Left renal pelvis (tissue), 4 donors: ENCODE measurements around the gene RIN1. TPM values are rescaled to one million over a fixed set of nuclear protein-coding genes. Genes with fewer than 3 reads are reported as not detected.
A peak's percentile ranks its signal among the peaks of the same experiment; 100 is the strongest.

ENCODE experiments used
- DNase-seq, 4 donors: peaks; one replicate each; pipeline ENCODE4 v3.0.0-alpha.2; 2013; ENCODE audit warnings: low read depth in 4 of 4, low spot score in 3 of 4
- polyA plus RNA-seq, 4 donors: library from polyadenylated mRNA; unstranded; fragments of 120-200 nt; gene quantifications; one replicate each; pipeline ENCODE4 v1.2.1, GENCODE V29; 2013; ENCODE audit not compliant: insufficient read length in 4 of 4

RIN1 gene
- polyA plus RNA-seq, 4 donors, result 1.7 to 3.7 (median 2.5) TPM

DNA sequence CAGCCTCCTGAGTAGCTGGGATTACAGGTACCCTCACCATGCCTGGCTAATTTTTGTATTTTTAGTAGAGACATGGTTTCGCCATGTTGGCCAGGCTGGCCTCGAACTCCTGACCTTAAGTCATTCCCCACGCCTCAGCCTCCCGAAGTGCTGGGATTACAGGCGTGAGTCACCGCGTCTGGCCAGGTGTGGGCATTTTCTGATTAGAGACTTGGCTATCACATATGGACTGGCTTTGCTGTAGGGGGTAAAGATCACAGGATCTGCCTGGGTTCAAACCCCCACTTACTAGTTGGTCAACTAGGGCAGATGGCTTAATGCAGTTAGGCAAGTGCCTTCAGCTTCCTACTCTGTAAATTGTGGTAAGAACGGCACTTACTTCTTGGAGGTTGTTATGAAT is 25.9 kb downstream of the RIN1 start:
- no peak for DNase-seq

DNA sequence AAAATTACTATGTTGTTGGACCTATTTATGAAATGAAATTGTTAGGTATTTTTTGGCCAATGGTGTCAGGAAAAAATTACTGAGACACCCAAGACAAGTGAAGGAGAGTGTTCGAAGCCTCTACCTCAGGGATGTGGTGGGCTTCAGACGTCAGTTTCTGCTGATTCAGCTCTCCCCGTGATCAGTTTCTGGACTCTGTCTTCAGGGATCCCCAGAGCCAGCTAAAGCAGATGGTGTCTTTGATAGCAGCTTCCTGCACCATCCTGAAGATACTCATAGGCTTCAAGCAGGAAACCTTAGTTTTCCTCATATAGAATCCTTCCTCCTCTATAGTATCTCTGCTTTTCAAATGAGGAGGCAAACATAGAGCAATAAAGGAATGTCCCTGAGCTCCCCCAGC is 26.8 kb downstream of the RIN1 start:
- DNase-seq, result no peak

DNA sequence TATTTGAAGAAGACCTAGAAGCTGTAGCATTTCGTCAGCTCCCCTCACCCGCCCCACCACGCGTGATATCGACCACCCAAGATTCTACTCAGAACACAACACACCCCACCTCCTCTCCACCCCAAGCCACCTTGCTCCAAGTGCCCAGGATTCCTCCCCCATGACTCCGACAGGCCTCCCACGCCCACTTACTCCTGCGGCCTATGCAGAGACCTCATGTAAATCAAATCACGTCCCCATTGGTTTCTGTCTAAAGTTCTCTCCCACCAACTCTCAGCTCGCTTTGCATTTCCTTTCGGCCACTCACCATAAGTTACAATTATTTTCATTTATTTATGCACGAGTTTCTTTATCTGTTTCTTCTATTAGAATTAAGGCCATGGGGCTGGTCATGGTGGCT is 33.6 kb downstream of the RIN1 start:
- no peak for DNase-seq

DNA sequence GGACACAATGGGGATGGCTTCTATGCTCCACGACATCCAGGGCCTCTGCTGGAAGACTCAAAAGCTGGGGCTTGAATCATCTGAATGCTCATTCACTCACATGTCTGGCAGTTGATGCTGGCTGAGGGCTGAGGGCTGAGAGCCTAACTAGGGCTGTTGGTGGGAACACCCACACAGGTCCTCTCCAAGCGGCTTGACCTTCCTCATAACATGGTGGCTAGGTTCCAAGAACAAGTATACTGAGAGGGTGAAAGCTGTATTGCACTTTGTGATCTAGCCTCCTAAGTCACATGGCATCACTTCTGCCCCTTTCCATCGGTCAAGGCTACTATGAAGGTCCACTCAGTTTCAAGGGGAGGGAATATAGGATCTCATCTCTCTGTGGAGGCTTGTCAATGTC is 37.0 kb downstream of the RIN1 start:
- DNase-seq, result no peak

DNA sequence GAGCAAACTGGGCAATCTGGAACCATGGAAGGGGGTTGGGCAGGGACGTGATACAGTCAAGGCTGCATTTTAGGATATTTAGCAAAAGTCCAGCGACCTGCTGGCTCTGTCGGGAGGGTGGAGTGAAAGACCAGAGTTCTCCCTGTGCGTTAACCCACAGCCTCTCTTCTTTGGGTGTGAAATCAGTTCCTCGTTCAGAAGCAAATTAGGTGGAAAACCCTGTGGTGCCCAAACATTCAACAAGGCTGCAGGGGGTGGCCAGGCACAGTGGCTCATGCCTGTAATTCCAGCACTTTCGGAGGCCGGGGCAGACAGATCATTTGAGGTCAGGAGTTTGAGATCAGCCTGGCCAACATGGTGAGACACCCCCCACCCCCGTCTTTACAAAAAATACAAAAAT is 38.6 kb downstream of the RIN1 start:
- no peak for DNase-seq

DNA sequence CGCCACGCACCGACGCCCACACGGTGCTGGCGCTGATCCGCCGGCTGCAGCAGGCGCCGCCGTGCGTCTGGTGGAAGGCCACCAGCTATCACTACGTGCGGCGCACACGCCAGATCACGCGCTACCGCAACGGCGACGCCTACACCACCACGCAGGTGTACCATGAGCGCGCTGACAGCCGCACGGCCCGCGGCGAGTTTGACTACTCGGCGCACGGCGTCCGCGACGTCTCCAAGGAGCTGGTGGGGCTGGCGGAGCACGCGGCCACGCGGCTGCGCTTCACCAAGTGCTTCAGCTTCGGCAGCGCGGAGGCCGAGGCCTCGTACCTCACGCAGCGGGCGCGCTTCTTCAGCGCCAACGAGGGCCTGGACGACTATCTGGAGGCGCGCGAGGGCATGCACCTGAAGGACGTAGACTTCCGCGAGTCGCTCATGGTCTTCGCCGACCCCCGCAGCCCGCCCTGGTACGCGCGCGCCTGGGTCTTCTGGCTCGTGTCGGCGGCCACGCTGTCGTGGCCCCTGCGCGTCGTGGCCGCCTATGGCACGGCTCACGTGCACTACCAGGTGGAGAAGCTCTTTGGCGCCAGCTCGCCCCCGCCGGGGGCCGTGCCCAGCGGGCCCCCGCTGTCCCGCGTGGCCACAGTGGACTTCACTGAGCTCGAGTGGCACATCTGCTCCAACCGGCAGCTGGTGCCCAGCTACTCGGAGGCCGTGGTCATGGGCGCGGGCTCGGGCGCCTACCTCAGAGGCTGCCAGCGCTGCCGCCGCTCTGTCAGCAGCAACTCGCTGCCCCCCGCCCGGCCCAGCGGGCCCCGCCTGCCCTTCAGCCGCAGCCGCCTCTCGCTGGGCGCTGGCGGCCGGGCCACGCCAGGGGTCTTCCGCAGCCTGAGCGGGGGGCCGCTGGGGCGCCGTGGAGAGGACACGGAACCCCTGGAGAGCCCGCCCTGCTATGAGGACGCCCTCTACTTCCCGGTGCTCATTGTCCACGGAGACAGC is 41.3 kb downstream of the RIN1 start:
- DNase-seq, result no peak

DNA sequence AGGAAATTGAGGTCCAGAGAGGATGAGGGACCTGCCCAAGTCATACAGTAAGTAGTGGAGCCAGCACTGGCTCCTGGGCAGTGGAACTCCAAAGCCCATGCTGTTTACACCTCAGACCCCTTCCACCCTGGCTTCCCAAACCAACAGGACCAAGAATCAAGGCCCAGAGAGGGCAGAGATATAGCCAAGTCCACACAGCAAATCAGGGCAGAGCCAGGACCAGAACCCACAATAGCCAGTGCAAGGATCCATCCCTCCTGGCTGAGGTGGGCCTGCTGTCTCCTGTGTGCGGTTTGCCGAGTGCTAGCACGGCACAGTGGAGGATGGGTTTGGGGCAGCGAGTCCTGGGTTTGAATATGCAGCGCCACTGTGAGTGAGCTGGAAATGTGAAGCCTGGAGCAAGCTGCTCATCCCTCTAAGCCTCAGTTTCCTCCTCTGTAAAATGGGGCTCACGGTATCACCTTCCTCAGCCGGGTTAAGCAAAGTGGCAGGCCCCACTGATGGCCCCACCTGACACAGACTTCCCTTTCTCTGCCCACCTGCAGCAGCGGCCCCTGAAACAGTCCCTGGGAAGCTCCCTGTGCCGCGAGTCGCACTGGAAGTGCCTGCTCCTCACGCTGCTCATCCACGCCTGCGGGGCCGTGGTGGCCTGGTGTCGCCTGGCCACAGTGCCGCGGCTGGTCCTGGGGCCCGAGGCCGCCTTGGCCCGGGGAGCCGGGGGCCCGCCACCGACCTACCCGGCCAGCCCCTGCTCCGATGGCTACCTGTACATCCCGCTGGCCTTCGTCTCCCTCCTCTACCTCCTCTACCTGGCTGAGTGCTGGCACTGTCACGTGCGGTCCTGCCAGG is 42.2 kb downstream of the RIN1 start:
- DNase-seq, result no peak

DNA sequence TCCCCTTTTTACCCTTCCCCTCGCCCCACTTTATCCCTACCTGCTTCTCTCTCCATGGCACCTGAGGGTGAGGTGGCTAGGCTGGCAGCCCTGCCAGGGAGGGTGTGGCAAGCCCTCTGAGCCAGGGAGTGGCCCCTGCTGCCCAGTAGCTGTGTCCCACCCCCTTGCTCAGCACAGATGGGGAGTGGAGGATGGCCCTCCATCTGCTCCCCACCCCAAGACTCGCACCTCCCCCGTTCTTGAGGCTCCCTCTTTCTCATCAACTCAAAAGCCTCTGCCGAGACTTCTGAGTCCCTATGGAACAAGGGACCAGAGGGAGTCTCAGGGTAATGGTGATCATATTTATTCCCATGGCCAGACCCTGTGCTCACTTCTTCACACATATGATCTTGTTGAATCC is 42.9 kb downstream of the RIN1 start:
- no peak for DNase-seq

DNA sequence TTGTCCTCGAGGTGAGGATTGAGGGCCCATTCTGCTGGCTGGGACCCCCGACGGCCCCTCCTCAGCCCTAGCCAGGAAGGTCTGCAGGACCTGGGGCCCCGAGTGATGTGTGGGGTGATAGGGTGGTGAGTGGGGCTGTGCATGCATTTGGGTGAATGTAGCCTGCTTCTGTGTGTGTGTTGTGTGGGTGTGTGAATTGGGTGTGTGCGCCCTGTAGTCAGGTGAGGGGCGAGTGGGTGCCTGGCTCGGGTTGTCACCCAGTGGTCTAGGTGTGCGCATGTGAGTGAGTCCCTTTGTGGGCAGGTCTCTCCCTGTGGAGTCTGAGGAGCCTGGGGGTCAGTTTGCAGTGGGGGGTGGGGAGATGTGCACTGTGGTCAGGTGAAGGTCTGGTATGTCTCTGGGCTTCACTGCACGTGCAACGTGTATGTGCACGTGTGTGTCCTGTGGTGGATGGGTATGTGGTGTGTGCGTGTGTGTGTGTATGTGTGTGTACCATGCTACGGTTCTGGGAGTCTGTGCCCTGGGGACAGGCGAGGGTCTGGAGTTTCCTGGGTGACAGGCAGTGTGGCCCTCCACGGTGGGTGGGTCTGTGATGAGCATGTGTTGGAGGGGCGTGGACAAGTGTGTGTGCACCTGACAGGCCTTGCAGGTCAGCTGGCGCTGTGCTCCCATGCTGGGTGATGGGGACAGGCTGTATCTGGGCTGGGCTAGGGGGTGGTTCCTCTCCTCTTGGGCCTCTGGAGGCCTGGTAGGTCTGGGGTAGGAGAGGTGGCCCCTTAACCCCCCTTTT is 43.5 kb downstream of the RIN1 start:
- no peak for DNase-seq

DNA sequence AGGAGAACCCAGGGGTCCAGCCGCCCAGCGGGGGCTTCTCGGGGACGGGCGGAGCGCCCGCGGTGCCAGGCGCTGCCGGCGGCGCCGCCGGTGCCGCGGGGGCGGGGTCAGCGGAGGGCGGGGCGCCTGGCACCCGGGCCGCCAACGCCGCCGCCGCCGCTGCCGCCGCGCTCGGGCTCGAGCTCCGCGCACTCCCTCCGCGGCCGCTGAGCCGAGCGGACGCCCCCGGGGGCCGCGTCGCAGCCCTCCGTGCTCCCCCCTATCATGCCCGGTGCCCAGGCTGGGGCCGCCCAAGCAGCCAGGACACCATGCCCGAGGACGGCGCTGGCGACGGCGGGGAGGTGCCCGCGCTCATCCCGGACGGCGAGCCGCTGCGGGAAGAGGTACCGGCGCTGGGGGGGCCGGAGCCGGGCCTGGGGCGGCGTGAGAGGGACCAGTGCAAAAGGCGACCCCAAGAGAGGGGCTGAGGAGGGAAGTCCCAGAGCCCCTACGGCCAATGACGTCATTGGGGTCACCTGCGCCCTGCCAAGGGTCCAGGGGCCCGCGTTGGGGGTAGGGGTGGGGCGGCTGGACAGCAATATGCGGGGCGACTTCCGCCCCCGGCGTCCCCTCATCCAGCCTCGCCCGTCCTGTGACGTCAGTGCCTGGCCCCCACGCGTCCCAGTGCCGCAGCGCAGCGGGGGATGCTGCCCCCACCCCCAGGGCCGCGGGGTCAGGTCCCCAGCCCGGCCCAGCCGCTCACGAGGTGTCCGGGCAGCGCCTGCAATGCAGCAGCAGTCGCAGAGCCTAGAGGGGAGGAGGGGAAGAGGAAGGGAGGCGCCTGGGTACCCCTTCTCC is 44.3 kb downstream of the RIN1 start, which contains the start of gene TMEM151A:
TMEM151A (plus strand) TSS at position 189 of the 837 bp plus-strand sequence; CDS start at position 309, 120 bp downstream.
- no peak for DNase-seq

DNA sequence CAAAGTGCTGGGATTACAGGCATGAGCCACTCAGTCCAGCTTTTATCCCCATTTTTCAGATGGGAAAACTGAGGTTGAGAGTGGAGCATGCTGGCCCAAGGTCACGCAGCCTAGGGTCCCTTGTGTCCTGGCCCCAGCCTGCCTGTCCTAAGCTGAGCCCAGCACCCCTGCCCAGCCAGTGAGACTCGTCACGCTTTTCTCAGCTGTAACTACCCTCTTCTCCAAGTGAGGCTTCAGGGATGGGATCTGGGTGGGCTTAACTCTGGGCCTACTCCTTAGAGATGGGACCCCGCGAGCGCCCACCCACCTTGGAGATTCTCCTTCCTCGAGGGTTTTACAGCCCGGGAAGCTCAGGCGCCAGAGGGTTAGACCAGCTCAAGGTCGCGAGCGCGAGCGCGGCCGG is 44.9 kb downstream of the RIN1 start:
- DNase-seq, result no peak

DNA sequence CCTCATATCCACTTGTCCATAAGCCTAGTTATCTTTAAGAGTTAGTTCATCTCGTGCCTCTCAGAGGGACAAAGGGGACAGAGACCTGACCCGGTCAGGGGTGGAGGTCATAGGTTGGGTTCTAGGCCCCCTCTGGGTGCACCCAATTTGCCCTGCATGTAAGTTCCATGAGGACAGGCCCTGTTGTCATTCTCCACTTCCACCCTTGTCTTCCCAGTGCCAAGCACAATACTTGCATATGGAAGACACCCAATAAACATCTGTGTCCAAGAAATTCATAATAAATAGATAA is 46.0 kb downstream of the RIN1 start:
- no peak for DNase-seq

DNA sequence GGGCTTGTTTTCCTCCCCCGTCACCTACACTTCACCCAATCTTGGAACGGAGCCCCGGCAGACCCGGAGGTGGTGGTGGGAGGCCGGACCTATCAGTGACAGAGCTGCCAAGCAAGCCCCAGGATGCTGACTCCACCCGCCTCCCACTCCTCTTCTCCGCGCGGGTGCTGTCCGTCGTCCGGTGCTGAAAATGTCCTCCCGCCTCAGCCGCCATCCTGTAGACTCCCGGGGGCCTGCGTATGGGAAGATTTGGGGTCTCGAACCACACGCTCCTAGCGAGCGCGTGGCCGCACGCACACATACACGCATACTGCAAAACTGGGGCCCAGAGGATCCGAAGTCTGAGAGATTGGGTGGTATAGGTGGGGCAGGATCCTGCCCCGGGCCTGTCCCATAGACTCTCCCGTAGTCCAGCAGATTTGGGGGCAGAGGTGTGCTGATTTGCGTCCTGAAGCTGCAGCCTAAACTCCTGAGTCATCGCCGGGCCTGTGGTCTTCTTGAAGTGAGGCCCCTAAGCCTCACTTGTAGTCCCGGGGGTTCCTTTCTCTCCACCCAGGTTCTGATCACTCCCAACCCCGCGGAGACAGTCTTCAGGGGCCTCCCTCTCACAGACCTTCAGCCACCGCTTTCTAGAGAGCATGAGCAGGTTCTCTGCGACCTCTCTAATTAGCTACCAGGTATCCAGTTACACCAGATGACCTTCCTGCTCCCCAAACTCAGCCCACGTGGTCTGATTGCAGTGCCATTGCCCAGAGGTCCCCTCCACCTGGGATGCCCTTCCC is 46.5 kb downstream of the RIN1 start:
- peak in 3 of 4 donors; percentile 63 to 65 (median 63) for DNase-seq

DNA sequence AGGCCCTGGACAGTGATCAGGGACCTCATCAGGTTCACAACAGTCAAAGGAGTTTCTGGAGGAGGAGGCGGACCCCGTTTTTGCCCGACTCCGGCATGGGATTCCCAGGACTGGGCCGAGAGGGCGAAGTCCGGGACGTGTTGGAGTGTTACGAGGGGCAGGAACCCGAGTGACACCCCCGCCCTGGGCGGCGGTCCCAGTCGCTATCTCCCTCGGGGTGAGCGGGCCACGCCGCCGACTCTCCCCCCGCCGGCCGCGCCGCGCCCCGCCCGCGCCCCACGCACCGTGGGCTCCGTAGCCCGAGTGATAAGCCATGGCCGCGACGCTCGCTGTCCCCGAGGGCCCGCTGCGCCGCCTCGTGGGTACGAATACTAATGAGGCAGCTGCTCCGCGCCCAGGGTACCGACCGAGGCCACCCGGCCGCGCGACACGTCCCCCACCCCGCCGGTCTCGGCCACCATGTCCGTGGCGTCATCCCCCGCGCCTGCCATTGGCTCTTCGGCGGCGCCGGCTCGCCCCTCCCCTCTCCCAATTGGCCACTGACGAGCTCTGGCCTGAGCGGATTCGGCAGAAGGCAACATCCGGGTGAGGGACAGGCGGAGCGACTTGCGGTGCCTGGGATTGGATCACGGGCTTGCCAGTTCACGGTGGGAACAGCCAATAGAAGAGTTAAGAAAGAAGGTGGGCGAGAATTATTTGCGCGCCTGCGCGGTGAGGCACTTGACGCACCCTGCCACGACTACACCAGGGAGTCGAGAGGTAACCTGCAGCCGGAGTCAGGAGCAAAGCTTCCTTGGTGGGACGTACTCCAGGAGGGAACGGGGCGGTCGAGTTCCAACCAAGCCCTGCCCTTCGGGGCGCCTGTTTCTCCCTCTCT is 47.3 kb downstream of the RIN1 start, which contains the start of gene YIF1A:
YIF1A (minus strand) TSS at position 473 of the 877 bp plus-strand sequence; CDS start at position 315, 158 bp downstream.
- DNase-seq, result peak; percentile 94 to 98 (median 96)

DNA sequence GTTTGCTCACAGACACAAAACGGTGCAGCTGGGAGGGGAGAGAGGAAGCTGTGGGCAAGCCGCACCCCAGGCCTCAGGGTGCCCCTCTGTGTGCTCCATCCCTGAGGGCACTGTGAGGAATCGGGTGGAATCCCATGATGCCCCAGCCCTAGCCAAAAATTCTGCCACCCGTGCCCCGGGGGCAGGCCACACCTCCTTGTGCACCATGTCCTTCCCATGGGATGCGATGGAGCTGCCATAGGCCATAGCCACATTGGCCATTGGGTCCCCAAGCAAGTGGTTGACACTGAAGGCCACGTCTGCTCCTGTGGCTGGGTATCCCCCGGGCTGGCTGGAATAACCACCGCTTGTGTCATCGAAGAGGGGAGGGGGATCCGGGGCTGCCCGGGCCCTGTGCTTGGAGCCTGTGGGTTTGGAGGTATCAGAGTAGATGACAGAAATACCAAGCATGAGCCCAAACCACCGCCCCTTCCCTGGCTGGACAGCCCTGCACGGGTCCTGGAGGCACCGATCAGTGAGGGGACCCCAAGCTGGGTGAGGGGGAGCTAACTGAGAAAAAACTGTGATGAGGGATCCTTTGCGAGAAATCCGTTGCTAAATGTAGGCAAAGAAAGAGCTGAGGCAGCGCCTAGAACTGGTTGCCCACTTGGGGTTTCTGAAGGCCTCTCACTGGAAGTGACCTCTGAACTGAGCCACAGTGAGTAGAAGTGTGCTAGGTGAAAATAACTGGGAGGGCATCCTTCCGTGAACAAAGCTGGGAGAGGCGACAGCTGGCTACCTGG is 48.2 kb downstream of the RIN1 start:
- no peak for DNase-seq

DNA sequence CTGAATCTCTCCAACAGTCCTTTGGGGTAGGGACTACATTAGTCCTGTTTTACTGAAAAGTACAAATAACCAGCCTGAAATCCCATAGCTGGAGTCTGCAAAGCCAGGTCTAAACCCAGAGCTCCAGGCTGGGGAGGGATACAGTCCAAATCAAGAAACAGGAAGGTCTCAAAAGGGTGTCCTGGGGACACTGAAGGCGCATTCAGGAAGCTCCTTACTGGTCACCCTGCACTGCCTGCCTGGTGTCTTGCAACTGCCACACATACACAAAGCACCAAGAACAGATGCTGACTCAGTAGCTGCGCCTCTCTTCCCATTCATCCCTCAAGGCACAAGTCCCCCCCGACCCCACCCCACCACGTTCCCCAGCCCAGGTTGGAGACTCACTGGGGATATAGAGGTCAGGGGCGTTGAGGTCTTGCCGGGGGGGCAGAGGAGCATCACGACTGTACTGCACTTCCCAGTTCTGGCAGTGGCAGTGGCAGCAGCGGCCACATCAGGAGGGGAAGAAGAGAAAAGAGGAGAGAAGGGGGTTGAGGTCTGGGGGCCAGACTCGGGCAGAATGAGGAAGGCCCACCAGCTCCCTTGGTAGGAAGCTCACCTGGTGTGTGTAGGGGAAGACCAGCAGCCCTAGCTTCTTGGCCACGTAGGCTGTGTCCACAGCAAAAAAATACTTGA is 48.9 kb downstream of the RIN1 start:
- no peak for DNase-seq

DNA sequence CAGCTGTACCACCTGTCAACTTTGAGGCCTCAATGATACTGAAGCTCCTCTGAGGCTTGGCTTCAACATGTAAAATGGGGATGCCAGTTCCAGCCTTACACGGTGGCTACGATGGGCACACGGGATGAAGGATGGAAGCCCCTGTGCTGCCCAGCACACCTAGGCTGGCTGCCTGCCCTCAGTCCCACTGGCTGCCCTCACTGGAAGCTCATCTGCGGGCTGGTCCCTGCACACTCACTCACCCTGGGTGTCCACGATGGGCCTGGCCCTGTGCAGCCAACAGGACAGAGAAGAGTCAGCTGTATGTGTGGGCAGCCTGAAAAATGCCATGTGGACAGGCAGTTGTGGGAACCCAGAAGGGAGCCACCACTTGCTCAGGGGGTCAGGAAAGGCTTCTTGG is 49.5 kb downstream of the RIN1 start:
- DNase-seq, result no peak
